Psoas muscle (tissue), 8 donors: Measurements from ENCODE around the gene ARFGEF3. TPM values are rescaled to one million over a fixed set of nuclear protein-coding genes. Genes with fewer than 3 reads are reported as not detected.

ENCODE experiments used
- ATAC-seq, 4 donors: fragments of 200-7000 bp; cut with Tn5 transposase; one replicate each; pipeline ENCODE4 v1.9.1; 2020; ENCODE audit warnings: moderate library complexity in 3 of 4, mild to moderate bottlenecking in 2 of 4
- DNase-seq, 2 donors: peaks; one replicate each; pipeline ENCODE4 v3.0.0-alpha.2; 2020
- H3K27ac ChIP-seq: fragments of 200-600 bp; one replicate; pipeline ENCODE4 v1.8.0; 2022
- H3K27me3 ChIP-seq, 3 donors: fragments of 200-600 bp in 1 of 3; one replicate each; pipeline versions ENCODE4 v1.6.1 to v1.8.0; 2013 to 2022; ENCODE audit warnings: low read length in 2 of 3, mild to moderate bottlenecking in 2 of 3, moderate library complexity in 1 of 3; ENCODE audit not compliant: insufficient read depth in 3 of 3
- H3K36me3 ChIP-seq, 2 donors: fragments of 200-600 bp in 1 of 2; one replicate each; pipeline versions ENCODE4 v1.6.1 to v1.8.0; 2013 to 2022; ENCODE audit warnings: low read depth in 1 of 2, mild to moderate bottlenecking in 1 of 2, moderate library complexity in 1 of 2; ENCODE audit not compliant: insufficient read depth in 1 of 2
- H3K4me1 ChIP-seq: fragments of 200-600 bp; one replicate; pipeline ENCODE4 v1.8.0; 2022
- H3K4me3 ChIP-seq: fragments of 200-600 bp; one replicate; pipeline ENCODE4 v1.8.0; 2022; ENCODE audit warnings: mild to moderate bottlenecking
- H3K9me3 ChIP-seq: fragments of 200-600 bp; one replicate; pipeline ENCODE4 v1.8.0; 2022
- WGBS, 3 donors: extraction: QIAGEN DNeasy Blood & Tissue Kit; methylation state at CpG; one replicate each; pipeline versions ENCODE4 v1.1.6 to v1.1.7; 2013; 5-methylcytosine and 5-hydroxymethylcytosine counted together
- intact Hi-C, 2 donors: fragments of 100-400 bp; cut with DNase I; formaldehyde crosslinking; loops; one replicate each; pipeline versions ENCODE4 v1.11.0 to v1.14.2; 2022
- polyA plus RNA-seq, 3 donors: library from polyadenylated mRNA; stranded (reverse); fragments of 200-250 nt; gene quantifications; one replicate each; pipeline ENCODE4 v1.2.3, GENCODE V29; 2013
- total RNA-seq, 4 donors: library from RNA; stranded (reverse); fragmentation: NEBNext Ultra II Directional in 2 of 4; extraction: Animal tissue kit (Norgen Biotek cat#: 25700) in 2 of 4; gene quantifications; one replicate each; pipeline versions ENCODE4 v1.2.1 to v1.2.4, GENCODE V29; 2021 to 2023
- TF ChIP-seq, protein P1 (sequence below): fragments of 200-600 bp; IDR thresholded peaks from one replicate; pipeline ENCODE4 v1.8.0; 2022; ENCODE audit warnings: antibody characterized with exemption
- donor health status: healthy with polysubstance abuse.
- donor health status: DM: no; HTN: no; CAD: no; lungs with moderate emphysema.
- donor health status: Bipolar disorder and iron deficiency.
- donor health status: healthy.
- donor health status: DM: yes; HTN: yes; CAD: no.
- donor health status: DM: no; HTN: no; CAD: no.
- donor health status: DM: no; HTN: no; CAD: no.
- donor health status: DM: yes; HTN: yes; CAD: no.

Gene ARFGEF3
- total and polyA plus RNA-seq, 7 donors: 0.20 to 18.4 (median 0.38) TPM

DNA sequence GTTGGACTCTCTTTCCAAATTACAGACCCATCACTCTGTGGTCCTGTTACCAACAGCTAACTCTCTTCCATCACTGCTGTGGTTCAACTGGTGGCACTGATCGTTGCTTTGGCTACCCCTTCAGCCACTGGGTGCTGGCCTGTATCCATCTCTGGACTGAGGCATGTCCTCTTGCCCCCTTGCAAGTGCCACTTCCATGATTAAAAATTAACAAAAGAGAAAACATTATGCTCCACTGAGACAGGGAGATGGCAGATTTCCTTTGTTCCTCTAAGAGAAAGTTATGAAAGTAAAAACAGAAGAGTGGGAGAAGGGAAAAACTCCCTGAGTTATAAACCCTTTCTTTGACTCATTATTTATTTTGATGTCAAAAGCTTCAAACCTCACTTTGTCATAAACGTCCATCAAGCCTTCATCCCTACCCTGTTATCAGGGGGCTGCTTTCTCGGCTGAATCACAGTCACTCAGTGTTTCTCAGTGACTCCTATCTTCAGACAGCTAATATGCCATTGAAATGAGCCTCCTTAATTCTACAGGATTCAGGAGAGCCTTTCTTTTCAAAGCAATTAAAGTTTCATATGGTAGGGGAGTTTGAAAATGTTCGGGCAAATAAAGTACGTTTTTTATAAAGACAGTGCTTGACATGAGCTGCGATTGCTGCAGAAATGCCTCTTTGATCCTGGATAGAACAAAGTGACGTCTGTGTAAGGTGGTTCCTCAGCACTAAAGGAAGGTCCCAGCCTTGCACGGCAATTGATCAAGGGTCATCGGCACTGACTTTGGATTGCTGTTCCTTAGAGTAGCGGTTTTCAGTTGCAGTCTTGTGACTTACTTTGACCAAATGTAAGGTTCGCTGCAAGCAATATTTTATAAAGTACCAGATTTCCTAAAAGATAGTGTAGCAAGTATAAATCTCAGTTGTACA is 106.5 kb downstream of the ARFGEF3 start:
- 78 to 81% (median 80%) methylated on average over 11 of the region's 11 CpGs for WGBS, 3 donors
- intact Hi-C loops: no loop called here
- Histone ChIP-seq H3K27ac (no peak overlapping the region), H3K9me3 (no peaks in the 10 kb centered on the region), H3K27me3 (peaks cover 0 to 4% (median 0%) of the 10 kb centered on the region in 3 donors), H3K36me3 (no peaks in the 10 kb centered on the region), H3K4me1 (no peaks in the 10 kb centered on the region), H3K4me3 (no peak overlapping the region)
- TF ChIP-seq, protein P1, sequence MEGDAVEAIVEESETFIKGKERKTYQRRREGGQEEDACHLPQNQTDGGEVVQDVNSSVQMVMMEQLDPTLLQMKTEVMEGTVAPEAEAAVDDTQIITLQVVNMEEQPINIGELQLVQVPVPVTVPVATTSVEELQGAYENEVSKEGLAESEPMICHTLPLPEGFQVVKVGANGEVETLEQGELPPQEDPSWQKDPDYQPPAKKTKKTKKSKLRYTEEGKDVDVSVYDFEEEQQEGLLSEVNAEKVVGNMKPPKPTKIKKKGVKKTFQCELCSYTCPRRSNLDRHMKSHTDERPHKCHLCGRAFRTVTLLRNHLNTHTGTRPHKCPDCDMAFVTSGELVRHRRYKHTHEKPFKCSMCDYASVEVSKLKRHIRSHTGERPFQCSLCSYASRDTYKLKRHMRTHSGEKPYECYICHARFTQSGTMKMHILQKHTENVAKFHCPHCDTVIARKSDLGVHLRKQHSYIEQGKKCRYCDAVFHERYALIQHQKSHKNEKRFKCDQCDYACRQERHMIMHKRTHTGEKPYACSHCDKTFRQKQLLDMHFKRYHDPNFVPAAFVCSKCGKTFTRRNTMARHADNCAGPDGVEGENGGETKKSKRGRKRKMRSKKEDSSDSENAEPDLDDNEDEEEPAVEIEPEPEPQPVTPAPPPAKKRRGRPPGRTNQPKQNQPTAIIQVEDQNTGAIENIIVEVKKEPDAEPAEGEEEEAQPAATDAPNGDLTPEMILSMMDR: no peak
- DNase-seq: no peak
- no peak for ATAC-seq

DNA sequence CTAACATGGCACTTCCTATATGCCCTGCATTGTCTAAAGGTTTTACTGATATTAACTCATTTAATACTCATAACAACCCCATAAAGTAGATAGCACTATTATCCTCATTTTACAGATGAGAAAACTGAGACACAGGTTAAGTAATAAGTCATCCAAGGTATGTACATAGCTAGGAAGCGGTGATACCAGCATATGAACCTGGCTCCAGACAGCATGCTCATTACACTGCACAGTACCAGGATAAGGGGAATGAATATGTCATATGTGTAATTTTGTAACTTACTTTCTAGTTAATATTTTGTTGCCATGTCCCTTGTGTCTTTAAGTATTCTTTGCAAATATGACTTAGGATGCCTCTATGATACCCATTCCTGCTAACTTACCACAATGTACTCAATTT is 109.7 kb downstream of the ARFGEF3 start:
- H3K27me3 ChIP-seq: peaks cover 0 to 4% (median 0%) of the 10 kb centered on the region in 3 donors
- H3K4me1 ChIP-seq: no peaks in the 10 kb centered on the region
- H3K36me3 ChIP-seq: no peaks in the 10 kb centered on the region
- intact Hi-C loops: loop anchor here in 1 of 2 donors (5.0 kb wide), 1 partner anchor 1881 kb away; no protein-coding TSS in a partner anchor
- no peak for ATAC-seq
- no peak for DNase-seq
- 99 to 100% (median 100%) methylated on average over 1 of the region's 1 CpG for WGBS, 3 donors
- H3K4me3 ChIP-seq: no peak overlapping the region
- TF ChIP-seq, protein P1: no peak
- no peaks in the 10 kb centered on the region for H3K9me3 ChIP-seq
- no peak overlapping the region for H3K27ac ChIP-seq

DNA sequence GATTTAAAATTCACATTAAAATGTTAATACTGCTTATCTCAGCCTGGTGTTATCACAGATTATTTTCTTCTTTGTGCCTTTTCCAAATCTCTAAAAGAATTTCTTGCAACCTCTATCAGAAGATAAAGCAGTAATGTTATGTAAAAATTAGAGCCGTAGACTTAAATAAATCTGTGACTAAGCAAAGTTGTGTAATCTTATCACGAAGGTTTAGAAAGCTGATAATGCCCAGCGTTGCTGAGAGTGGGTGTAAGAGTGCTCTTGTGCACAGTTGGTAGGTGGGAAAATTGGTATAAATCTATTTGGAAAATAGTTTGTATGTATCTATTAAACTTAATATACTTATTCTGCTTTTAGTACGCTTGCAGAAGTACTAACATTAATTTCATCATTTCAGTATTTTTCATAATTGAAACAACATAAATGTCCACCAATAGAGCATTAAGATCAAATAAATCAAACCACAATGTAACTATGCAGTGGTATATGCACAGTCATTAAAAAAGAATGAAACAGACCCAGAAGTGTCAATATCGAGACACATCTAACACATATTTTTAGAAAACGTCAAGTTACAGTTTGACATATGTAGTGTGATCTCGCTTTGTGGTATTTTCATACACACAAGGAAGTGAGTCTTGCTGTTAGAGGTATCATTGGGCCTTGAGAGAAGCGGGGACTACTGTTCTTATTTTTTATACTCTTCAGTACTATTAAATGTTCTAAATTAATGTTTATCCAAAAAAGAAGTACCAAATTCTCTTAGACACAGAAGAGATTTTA is 111.0 kb downstream of the ARFGEF3 start:
- TF ChIP-seq, protein P1: no peak
- Histone ChIP-seq H3K27me3 (peaks cover 0 to 4% (median 0%) of the 10 kb centered on the region in 3 donors), H3K4me1 (no peaks in the 10 kb centered on the region), H3K9me3 (no peaks in the 10 kb centered on the region), H3K4me3 (no peak overlapping the region), H3K36me3 (no peaks in the 10 kb centered on the region), H3K27ac (no peak overlapping the region)
- DNase-seq (no peak), ATAC-seq (no peak)
- WGBS, 3 donors: 83 to 91% (median 88%) methylated on average over 8 of the region's 8 CpGs
- intact Hi-C loops: loop anchor here in 1 of 2 donors (5.0 kb wide), 1 partner anchor 1880 kb away; no protein-coding TSS in a partner anchor

DNA sequence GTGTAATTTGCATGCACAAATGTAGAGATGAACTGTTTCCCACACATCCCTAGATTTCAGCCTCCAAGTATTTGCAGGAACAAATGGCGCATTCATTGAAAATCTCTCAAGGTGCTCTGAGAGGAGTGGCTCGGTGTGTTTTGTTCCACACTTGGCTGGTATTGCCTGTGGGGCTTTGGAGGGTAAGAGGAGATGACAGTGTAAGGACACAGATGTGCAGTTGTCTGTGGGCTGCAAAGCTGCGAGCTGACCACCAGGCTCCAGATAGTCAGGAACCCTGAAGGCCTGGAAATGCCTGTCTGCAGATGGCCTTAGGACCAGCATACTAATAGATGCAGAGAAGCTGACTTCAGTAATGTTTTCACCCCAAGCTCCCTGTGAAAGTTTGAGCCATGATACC is 114.2 kb downstream of the ARFGEF3 start:
- no peak for DNase-seq
- Histone ChIP-seq H3K9me3 (no peaks in the 10 kb centered on the region), H3K4me3 (no peak overlapping the region), H3K27ac (no peak overlapping the region), H3K27me3 (no peaks in the 10 kb centered on the region), H3K4me1 (no peaks in the 10 kb centered on the region), H3K36me3 (no peaks in the 10 kb centered on the region)
- intact Hi-C loops: no loop called here
- ATAC-seq: no peak
- TF ChIP-seq, protein P1: no peak
- 78% methylated on average over 3 of the region's 3 CpGs for WGBS, 3 donors
